Measurements from ENCODE around the gene NTM. TPM values are rescaled to one million over a fixed set of nuclear protein-coding genes. Genes with fewer than 3 reads are reported as not detected.

NTM gene
- polyA plus RNA-seq, 1 donor from 2014 or later: 39.4 TPM

DNA sequence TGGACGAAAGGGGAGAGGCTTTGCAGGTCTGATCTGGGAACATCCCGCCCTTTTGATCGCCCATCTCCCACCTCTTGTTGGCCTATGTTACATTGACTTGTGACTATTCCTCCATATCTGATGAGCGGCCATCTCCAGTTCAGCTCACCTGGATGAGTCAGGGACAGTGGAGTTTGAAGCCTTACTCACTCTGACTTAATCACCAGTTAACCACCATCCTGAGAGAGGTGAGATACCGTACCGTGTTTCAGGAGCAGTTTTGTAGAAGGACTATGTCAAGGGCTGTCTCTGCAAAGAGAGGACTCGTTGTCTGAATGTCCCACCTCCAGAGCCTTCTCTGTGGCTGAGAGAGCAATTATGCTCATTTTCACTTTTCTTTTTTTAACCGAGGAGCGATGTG, 771.7 kb downstream of the NTM start:
- Histone ChIP-seq H3K9me3 (ENCODE audit: low read length) (no peaks in the 10 kb centered on the region), H2AFZ (ENCODE audit: low read depth, low read length) (no peak overlapping the region), H4K20me1 (ENCODE audit: insufficient read depth) (no peaks in the 10 kb centered on the region), H3K27me3 (ENCODE audit: insufficient read depth, low read depth, low read length) (no peaks in the 10 kb centered on the region), H3K79me2 (replicated peaks; ENCODE audit: insufficient read depth, low read length) (no peaks in the 10 kb centered on the region), H3K4me2 (ENCODE audit: low read length) (no peak overlapping the region), H3K36me3 (ENCODE audit: insufficient read depth, low read length) (no peaks in the 10 kb centered on the region), H3K27ac (ENCODE audit: low read length) (no peak overlapping the region), H3K9ac (ENCODE audit: low read length) (no peak overlapping the region), H3K9me2 (ENCODE audit: insufficient read depth, low read length) (no peaks in the 10 kb centered on the region), H3K4me3 (ENCODE audit: low read length) (no peak overlapping the region), H3F3A (ENCODE audit: insufficient read depth, low read length, poor library complexity, severe bottlenecking) (no peaks in the 10 kb centered on the region)
- TF ChIP-seq REST (IDR thresholded peaks at IDR 0.05; ENCODE audit: borderline replicate concordance): no peak
- no peak for TF ChIP-seq SMC3 (conservative IDR thresholded peaks at IDR 0.05; ENCODE audit: poor library complexity)
- no peak for TF ChIP-seq MXI1 (conservative IDR thresholded peaks at IDR 0.05; ENCODE audit: poor library complexity, severe bottlenecking)
- TF ChIP-seq TAF1 (IDR thresholded peaks at IDR 0.05; ENCODE audit: low read depth): no peak
- TF ChIP-seq EZH2 (IDR thresholded peaks at IDR 0.05; ENCODE audit: borderline replicate concordance, insufficient read depth, low read length, poor library complexity, severe bottlenecking): no peak
- TF ChIP-seq EP300 (conservative IDR thresholded peaks at IDR 0.05; ENCODE audit: poor library complexity, severe bottlenecking): no peak
- no peak for TF ChIP-seq CTCF (IDR thresholded peaks at IDR 0.05; ENCODE audit: poor library complexity, severe bottlenecking)
- TF ChIP-seq RAD21 (conservative IDR thresholded peaks at IDR 0.05): no peak
- no peak for TF ChIP-seq POLR2AphosphoS5 (IDR thresholded peaks at IDR 0.05)

DNA sequence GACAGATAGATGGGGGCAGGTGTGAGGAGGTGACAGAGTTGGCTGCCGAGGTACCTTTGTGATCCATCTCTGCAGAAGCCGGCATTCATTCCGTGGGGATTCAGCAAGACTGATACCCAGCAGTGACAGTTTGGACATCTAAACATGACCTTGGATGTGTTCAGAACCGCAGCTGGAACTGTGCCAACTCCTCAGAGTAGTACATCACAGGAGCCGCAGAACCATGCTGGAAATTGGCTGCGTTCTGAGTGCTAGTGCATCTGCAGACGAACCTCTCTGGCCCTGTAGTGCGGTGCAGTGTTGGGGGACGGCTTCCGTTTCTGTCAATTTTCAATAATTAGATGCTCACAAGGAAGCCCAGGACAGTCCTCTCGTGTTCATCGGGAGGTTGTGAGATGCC, 772.1 kb downstream of the NTM start:
- H3K36me3 ChIP-seq (ENCODE audit: insufficient read depth, low read length): no peaks in the 10 kb centered on the region
- no peak overlapping the region for H3K27ac ChIP-seq (ENCODE audit: low read length)
- no peak overlapping the region for H3K4me2 ChIP-seq (ENCODE audit: low read length)
- H3K9me2 ChIP-seq (ENCODE audit: insufficient read depth, low read length): no peaks in the 10 kb centered on the region
- H3K79me2 ChIP-seq (replicated peaks; ENCODE audit: insufficient read depth, low read length): no peaks in the 10 kb centered on the region
- H3K4me3 ChIP-seq (ENCODE audit: low read length): no peak overlapping the region
- no peaks in the 10 kb centered on the region for H3K27me3 ChIP-seq (ENCODE audit: insufficient read depth, low read depth, low read length)
- no peak overlapping the region for H3K9ac ChIP-seq (ENCODE audit: low read length)
- no peak overlapping the region for H2AFZ ChIP-seq (ENCODE audit: low read depth, low read length)
- H3F3A ChIP-seq (ENCODE audit: insufficient read depth, low read length, poor library complexity, severe bottlenecking): no peaks in the 10 kb centered on the region
- TF ChIP-seq EP300 (conservative IDR thresholded peaks at IDR 0.05; ENCODE audit: poor library complexity, severe bottlenecking): no peak
- TF ChIP-seq RAD21 (conservative IDR thresholded peaks at IDR 0.05): no peak
- TF ChIP-seq MXI1 (conservative IDR thresholded peaks at IDR 0.05; ENCODE audit: poor library complexity, severe bottlenecking): no peak
- TF ChIP-seq EZH2 (IDR thresholded peaks at IDR 0.05; ENCODE audit: borderline replicate concordance, insufficient read depth, low read length, poor library complexity, severe bottlenecking): no peak
- no peak for TF ChIP-seq SMC3 (conservative IDR thresholded peaks at IDR 0.05; ENCODE audit: poor library complexity)
- no peak for TF ChIP-seq REST (IDR thresholded peaks at IDR 0.05; ENCODE audit: borderline replicate concordance)
- TF ChIP-seq TAF1 (IDR thresholded peaks at IDR 0.05; ENCODE audit: low read depth): no peak
- no peak for TF ChIP-seq POLR2AphosphoS5 (IDR thresholded peaks at IDR 0.05)
- no peak for TF ChIP-seq CTCF (IDR thresholded peaks at IDR 0.05; ENCODE audit: poor library complexity, severe bottlenecking)
- H4K20me1 ChIP-seq (ENCODE audit: insufficient read depth): no peaks in the 10 kb centered on the region
- H3K9me3 ChIP-seq (ENCODE audit: low read length): no peaks in the 10 kb centered on the region

Measured in neural cell (in vitro differentiated cells).